HEK293 (cell line): ENCODE data around the gene SLC25A36.

Experiments
- CTCF ChIA-PET: fragments of 350-600 bp; formaldehyde crosslinking; extraction: SDS; loops from one replicate; lab custom pipeline; 2021; ENCODE audit warnings: antibody characterized with exemption; lab: Yijun Ruan, JAX
- POLR2A ChIA-PET: fragments of 300-600 bp; formaldehyde crosslinking; extraction: SDS; loops from one replicate; lab custom pipeline; 2020; ENCODE audit warnings: antibody characterized with exemption, inconsistent platforms; lab: Yijun Ruan, JAX
- H3K27ac ChIP-seq: fragments of 200-500 bp; sonication (Bioruptor generic); 2 replicates; pipeline ENCODE4 v1.5.1; 2014; ENCODE audit warnings: low read depth, low read length, control low read depth, inconsistent platforms; ENCODE audit errors: extremely low read depth
- H3K36me3 ChIP-seq, 2 experiments: fragments of 200-500 bp in 1 of 2; sonication (Bioruptor generic) in 1 of 2; 1 replicate in 1 of 2; 2 replicates in 1 of 2; pipeline ENCODE4 v1.5.1; 2014 to 2017; ENCODE audit warnings: inconsistent platforms in 2 of 2, low read length in 2 of 2; ENCODE audit not compliant: control insufficient read depth in 2 of 2, insufficient read depth in 1 of 2
- H3K4me1 ChIP-seq: fragments of 200-500 bp; sonication (Bioruptor generic); 2 replicates; pipeline ENCODE4 v1.5.1; 2014; ENCODE audit warnings: mild to moderate bottlenecking, low read length, inconsistent platforms; ENCODE audit not compliant: control insufficient read depth, insufficient read depth
- H3K4me3 ChIP-seq: 2 replicates; pipeline ENCODE4 v1.5.1; 2011; ENCODE audit warnings: low read depth, mild to moderate bottlenecking, control low read depth, low read length, moderate library complexity
- H3K9me3 ChIP-seq: fragments of 200-500 bp; sonication (Bioruptor generic); 2 replicates; pipeline ENCODE4 v1.5.1; 2014; ENCODE audit warnings: low read depth, low read length, inconsistent platforms; ENCODE audit not compliant: control insufficient read depth, insufficient read depth
- SALL2 ChIP-seq: fragments of 450-650 bp; formaldehyde crosslinking; IDR thresholded peaks from 2 replicates; pipeline ENCODE4 v1.5.0; 2017; ENCODE audit warnings: missing biosample characterization, mild to moderate bottlenecking, missing genetic modification characterization, borderline replicate concordance
- ZBTB1 ChIP-seq: fragments of 450-650 bp; formaldehyde crosslinking; IDR thresholded peaks from 2 replicates; pipeline ENCODE4 v1.5.1; 2016; ENCODE audit warnings: missing biosample characterization, missing genetic modification characterization

SLC25A36 gene

GRCh38 chr3:141021261-141021660 is 79.6 kb downstream of the SLC25A36 start:
- ChIA-PET POLR2A (no interaction called here), CTCF (interaction anchor here (1.2 kb wide), 1 partner anchor 21 kb away, joined by 4 read pairs; no protein-coding TSS in a partner anchor)
- no peak for TF ChIP-seq SALL2 (tag by site-specific recombination)
- no peak for TF ChIP-seq ZBTB1 (tag by site-specific recombination)
- Histone ChIP-seq H3K27ac (no peak overlapping the region), H3K4me3 (no peak overlapping the region), H3K9me3 (no peaks in the 10 kb centered on the region), H3K4me1 (no peaks in the 10 kb centered on the region), H3K36me3 (no peaks in the 10 kb centered on the region)
